GM12872 (cell line): ENCODE measurements around the gene PRPSAP1.

ENCODE experiments used
- TF ChIP-seq, protein P1 (sequence below): IDR thresholded peaks from 3 replicates; pipeline ENCODE4 v1.5.1; 2011; ENCODE audit warnings: low read depth, mild to moderate bottlenecking, low read length, moderate library complexity; ENCODE audit not compliant: insufficient read depth

Gene PRPSAP1

DNA sequence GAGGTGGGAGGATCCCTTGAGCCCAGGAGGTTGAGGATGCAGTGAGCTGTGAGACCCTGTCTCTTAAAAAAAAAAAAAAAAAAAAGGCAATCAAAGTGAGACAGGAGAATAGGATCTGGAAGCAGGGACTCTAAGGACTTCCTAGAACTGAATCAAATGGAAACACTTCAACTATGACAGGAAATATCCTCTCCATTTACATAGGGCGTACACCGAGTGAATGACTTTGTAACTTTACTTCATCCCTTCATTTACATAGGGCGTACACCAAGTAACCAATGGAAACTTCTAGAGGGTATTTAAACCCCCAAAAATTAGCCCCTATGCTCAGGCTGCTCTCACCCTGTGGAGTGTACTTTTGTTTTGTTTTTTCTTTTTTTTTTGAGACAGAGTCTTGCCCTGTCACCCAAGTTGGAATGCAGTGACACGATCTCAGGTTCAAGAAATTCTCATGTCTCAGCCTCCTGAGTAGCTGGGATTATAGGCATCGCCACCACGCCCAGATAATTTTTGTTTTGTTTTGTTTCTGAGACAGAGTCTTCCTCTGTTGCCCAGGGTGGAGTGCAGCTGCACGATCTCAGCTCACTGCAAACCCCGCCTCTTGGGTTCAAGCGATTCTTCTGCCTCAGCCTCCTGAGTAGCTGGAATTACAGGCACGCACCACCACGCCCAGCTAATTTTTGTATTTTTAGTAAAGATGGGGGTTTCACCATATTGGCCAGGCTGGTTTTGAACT lies 9.6 kb upstream of the PRPSAP1 start:
- TF ChIP-seq, protein P1, sequence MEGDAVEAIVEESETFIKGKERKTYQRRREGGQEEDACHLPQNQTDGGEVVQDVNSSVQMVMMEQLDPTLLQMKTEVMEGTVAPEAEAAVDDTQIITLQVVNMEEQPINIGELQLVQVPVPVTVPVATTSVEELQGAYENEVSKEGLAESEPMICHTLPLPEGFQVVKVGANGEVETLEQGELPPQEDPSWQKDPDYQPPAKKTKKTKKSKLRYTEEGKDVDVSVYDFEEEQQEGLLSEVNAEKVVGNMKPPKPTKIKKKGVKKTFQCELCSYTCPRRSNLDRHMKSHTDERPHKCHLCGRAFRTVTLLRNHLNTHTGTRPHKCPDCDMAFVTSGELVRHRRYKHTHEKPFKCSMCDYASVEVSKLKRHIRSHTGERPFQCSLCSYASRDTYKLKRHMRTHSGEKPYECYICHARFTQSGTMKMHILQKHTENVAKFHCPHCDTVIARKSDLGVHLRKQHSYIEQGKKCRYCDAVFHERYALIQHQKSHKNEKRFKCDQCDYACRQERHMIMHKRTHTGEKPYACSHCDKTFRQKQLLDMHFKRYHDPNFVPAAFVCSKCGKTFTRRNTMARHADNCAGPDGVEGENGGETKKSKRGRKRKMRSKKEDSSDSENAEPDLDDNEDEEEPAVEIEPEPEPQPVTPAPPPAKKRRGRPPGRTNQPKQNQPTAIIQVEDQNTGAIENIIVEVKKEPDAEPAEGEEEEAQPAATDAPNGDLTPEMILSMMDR, result no peak

DNA sequence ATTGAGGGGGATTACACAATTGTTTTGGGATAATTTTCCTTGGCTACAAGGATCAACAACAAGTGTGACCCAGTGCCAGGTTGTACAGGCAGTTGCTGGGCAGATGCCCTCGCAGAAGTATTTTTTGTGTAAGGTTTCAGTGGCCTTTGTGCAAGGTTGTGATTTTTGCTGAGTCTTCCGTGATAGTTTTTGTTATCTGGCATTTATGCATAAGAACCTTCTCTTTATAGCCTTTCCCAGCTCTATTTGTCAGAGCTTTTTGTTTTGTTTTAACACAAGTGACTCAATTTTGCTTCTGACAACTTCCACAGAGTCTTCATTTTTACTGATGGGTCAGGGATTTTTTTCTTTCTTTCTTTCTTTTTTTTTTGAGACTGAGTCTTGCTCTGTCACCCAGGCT lies 6.7 kb upstream of the PRPSAP1 start:
- TF ChIP-seq, protein P1, result no peak

DNA sequence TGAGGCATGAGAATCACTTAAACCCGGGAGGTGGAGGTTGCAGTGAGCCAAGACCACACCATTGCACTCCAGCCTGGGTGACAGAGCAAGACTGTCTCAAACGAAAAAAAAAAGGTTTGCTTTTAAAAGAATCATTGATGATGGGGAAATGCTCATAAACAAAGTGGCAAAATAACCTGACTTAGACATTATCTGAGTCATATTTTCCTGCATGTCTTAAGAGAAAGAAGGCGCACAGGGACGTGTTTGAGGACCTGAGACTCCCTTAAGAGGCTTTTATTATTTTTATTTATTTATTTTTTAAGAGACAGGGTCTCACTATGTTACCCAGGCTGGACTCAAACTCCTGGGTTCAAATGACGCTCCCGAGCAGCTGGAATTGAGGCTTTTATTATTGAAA lies 5.7 kb upstream of the PRPSAP1 start:
- TF ChIP-seq, protein P1, result no peak

DNA sequence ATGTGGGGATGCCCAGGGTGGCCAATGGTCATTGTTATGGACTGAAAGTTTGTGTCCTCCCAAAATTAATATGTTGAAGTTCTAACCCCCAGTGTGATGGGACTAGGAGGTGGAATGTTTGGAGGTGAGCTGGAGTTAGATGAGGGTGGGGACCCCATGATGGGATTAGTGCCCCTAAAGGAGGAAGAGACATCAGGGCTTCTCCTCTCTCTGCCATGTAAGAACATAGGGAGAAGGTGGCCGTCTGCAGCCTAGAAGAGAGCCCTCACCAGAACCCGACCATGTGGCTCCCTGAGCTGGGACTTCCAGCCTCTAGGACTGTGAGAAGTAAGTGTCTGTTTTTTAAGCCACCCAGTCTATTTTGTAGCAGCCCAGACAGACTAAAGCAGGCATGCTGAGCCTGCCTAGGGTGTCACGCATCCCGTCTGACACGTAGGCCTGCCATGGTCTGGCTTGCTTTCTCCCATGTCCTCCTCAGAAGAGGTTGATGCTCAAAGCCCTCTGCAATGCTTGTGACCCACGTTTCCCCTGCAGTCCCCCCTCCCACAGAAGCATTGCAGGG lies 4.0 kb upstream of the PRPSAP1 start:
- TF ChIP-seq, protein P1, result no peak

DNA sequence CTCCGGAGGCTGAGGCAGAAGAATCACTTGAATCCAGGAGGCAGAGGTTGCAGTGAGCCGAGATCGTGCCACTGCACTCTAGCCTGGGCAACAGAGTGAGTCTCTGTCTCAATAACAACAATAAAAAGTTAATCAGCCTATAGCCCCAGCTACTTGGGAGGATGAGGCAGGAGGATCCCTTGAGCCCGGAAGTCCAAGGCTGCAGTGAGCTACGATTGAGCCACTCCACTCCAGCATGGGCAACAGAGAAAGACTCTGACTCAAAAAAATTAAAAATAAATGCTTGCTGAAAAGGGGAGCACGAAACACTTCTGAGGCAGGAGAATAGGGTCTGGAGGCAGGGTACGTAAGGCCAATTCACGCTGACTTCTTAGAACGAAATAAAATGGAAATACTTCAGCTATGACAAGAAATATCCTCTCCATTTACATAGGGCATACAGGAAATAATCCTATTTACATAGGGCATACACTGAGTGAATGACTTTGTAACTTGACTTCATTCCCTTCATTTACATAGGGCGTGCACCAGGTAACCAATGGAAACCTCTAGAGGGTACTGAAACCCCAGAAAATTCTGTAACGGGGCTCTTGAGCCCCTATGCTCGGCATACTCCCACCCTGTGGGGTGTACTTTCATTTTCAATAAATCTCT lies 3.2 kb upstream of the PRPSAP1 start:
- TF ChIP-seq, protein P1, result no peak

DNA sequence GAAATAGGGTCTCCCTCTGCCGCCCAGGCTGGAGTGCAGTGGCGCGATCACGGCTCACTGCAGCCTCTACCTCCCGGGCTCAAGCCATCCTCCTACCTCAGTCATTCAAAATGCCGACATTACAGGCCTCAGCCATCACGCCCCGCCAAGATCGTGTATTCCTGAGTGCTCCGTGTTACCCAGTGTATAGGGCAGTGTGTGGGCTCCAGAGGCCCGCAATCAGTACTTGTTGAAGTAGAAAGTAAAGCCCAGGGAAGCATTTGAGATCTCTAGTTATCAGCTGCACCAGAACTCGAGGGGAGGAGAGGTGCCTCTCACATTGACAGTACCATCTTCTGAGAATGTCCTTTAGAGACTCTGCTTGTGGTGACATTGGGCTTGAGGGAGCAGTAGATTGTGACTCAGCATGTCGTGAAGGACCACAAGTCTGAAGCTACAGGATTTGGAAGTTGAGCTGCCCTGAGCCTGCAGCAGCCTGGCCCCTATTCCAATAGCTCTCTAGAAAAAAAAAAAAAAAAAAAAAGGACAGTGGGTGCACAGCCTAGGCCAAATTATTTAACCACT lies 1.1 kb upstream of the PRPSAP1 start:
- TF ChIP-seq, protein P1, result no peak

DNA sequence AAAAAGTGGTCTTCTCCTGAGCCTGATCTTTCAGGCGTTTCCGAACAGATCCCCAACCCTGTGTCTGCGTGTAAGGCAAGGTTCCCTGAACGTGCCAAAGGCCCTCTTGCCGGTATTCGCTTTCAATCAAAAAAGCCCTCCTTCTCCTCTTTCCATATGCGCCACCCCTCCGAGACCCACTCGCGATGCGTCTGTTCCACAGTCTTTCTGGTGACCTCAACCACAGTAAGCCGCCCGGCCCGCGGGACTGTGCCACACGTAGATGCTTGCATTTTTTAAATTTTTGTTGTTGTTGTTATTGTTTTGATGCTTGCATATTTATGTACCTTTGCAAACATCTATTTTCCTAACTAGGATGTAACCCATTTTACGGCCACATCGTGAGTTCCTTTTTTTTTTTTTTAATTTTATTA lies 607 bp upstream of the PRPSAP1 start:
- TF ChIP-seq, protein P1, result no peak
